DND-41 (cell line): ENCODE measurements around the gene RAB3C.

ENCODE experiments used
- EZH2 ChIP-seq: IDR thresholded peaks from 3 replicates; pipeline ENCODE4 v1.6.1; 2012; ENCODE audit warnings: borderline replicate concordance, low read depth, mild to moderate bottlenecking, moderate library complexity, low read length, inconsistent platforms; ENCODE audit not compliant: severe bottlenecking
- TF ChIP-seq, protein P1 (sequence below): IDR thresholded peaks from 2 replicates; pipeline ENCODE4 v1.5.1; 2012; ENCODE audit warnings: borderline replicate concordance, low read length, moderate library complexity, mild to moderate bottlenecking; ENCODE audit not compliant: poor library complexity, severe bottlenecking; ENCODE audit errors: extremely low read depth

DNA sequence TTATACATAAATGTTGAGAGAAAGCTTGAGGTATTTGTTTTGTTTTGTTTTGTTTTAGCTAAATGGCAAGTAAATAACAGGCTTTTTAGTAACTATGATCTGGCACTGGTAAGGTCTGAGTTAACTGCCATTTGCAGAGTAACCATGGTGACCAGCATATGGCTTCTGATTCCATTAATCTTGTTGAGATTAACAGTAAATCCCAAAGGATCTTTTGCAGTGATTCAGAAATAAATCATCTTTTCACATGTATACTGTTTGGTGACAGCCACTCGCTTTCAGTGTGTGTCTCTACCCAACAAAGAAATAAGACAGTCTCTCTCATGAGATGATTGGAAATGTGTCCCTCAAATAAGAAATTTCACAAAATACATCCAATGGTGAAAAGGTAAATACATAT lies 235.6 kb downstream of the RAB3C start:
- no peak for TF ChIP-seq EZH2
- TF ChIP-seq, protein P1, sequence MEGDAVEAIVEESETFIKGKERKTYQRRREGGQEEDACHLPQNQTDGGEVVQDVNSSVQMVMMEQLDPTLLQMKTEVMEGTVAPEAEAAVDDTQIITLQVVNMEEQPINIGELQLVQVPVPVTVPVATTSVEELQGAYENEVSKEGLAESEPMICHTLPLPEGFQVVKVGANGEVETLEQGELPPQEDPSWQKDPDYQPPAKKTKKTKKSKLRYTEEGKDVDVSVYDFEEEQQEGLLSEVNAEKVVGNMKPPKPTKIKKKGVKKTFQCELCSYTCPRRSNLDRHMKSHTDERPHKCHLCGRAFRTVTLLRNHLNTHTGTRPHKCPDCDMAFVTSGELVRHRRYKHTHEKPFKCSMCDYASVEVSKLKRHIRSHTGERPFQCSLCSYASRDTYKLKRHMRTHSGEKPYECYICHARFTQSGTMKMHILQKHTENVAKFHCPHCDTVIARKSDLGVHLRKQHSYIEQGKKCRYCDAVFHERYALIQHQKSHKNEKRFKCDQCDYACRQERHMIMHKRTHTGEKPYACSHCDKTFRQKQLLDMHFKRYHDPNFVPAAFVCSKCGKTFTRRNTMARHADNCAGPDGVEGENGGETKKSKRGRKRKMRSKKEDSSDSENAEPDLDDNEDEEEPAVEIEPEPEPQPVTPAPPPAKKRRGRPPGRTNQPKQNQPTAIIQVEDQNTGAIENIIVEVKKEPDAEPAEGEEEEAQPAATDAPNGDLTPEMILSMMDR, result no peak
